RWPE1 (cell line): ENCODE results near the gene PRRX2.
"Not testable (repeated sequence)": the region's sequence is repeated elsewhere in the genome, so short reads cannot be mapped to it uniquely, and the experiment has no call there.

Experiments used
- CTCF ChIA-PET: fragments of 350-600 bp; sonication (Branson Sonifier 250); formaldehyde crosslinking; extraction: SDS; loops from one replicate; lab custom pipeline; 2021; lab: Yijun Ruan, JAX
- POLR2A ChIA-PET: fragments of 400-600 bp; formaldehyde crosslinking; extraction: SDS; loops from one replicate; lab custom pipeline; 2020; ENCODE audit warnings: antibody characterized with exemption; ENCODE audit not compliant: low non-redundant PET; lab: Yijun Ruan, JAX
- DNase-seq: peaks from one replicate; pipeline ENCODE4 v3.0.0; 2012; ENCODE audit warnings: low spot score
- H3K27ac ChIP-seq: fragments of 450-650 bp; 2 replicates; pipeline ENCODE4 v1.5.1; 2017
- TF ChIP-seq, protein P1 (sequence below): fragments of 450-650 bp; conservative IDR thresholded peaks from 2 replicates; pipeline ENCODE4 v1.5.1; 2017; ENCODE audit warnings: low read depth, mild to moderate bottlenecking

Gene PRRX2

DNA sequence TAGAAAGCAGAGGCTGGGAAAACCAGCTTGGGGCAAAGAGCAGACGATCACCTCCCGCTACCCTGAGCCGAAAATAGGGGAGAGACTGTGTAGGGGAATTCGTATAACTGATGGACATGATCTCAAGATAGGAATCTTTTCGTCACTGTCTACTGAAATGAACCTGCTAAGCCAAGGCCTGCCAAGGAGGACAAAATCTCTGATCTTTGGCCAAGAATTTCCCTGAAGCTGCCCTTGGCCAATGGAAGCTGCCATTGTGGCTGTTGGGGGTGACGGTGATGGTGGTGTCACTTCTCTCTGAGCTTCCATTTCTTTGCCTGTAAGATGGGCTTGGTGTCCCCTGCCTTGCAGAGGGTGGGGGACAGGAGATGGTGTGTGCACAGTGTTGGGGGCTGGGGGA lies 90.7 kb downstream of the PRRX2 start:
- POLR2A ChIA-PET: no interaction called here
- no peak for DNase-seq
- CTCF ChIA-PET: interaction anchor here (0.7 to 1.4 kb wide), 3 partner anchors 18 to 29 kb away, joined by 4 to 7 read pairs (median 4); no protein-coding TSS in a partner anchor
- H3K27ac ChIP-seq: no peak overlapping the region
- TF ChIP-seq, protein P1, sequence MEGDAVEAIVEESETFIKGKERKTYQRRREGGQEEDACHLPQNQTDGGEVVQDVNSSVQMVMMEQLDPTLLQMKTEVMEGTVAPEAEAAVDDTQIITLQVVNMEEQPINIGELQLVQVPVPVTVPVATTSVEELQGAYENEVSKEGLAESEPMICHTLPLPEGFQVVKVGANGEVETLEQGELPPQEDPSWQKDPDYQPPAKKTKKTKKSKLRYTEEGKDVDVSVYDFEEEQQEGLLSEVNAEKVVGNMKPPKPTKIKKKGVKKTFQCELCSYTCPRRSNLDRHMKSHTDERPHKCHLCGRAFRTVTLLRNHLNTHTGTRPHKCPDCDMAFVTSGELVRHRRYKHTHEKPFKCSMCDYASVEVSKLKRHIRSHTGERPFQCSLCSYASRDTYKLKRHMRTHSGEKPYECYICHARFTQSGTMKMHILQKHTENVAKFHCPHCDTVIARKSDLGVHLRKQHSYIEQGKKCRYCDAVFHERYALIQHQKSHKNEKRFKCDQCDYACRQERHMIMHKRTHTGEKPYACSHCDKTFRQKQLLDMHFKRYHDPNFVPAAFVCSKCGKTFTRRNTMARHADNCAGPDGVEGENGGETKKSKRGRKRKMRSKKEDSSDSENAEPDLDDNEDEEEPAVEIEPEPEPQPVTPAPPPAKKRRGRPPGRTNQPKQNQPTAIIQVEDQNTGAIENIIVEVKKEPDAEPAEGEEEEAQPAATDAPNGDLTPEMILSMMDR: no peak

DNA sequence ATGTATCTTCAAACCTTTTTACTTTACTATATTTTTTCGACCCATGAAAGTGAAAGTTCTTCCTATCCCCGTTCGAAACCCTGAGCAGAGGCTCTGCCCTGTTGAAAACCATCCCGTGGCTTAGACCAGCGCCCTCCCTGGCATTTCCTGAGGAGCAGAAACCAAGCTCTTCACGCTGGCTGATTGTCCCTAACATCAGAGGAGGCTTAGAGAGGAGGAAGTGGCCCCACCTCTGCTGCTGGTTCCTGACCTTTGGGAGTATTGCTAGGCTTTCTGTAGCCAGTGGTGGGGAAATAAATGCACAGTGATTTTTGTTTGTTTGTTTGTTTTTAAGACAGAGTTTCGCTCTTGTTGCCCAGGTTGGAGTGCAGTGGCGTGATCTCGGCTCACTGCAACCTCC lies 91.6 kb downstream of the PRRX2 start:
- no peak for DNase-seq
- ChIA-PET CTCF (interaction anchor here (1.0 to 1.4 kb wide), 2 partner anchors 20 to 33 kb away, joined by 3 to 4 read pairs; no protein-coding TSS in a partner anchor), POLR2A (interaction anchor here (0.7 kb wide), 1 partner anchor 10 kb away, joined by 4 read pairs; no protein-coding TSS in a partner anchor)
- TF ChIP-seq, protein P1: no peak
- H3K27ac ChIP-seq: peak overlapping the region; percentile 1; the same call in 1 of the 2 replicates

DNA sequence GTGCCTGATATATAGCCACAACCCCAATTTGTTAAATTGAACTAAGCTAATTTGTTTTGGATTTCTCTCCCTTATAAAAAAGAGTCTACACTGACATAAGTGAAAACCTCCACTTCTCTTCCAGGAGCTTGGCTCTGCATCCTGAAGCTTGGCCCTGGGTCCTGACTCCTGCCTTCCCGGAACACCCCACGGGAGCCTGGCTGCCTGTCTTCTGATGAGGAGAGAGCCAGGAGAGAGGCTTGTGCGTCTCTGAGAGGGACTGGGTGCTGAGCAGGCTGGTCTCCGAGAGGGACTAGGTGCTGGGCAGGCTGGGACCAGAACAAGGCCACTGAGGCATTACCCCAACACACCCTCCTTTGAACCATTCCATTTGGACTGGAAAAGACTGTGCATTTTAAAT lies 93.9 kb downstream of the PRRX2 start:
- POLR2A ChIA-PET: no interaction called here
- TF ChIP-seq, protein P1: no peak
- no peak overlapping the region for H3K27ac ChIP-seq
- no peak for DNase-seq
- CTCF ChIA-PET: interaction anchor here (1.4 to 1.5 kb wide), 2 partner anchors 21 to 33 kb away, joined by 4 to 5 read pairs; no protein-coding TSS in a partner anchor

DNA sequence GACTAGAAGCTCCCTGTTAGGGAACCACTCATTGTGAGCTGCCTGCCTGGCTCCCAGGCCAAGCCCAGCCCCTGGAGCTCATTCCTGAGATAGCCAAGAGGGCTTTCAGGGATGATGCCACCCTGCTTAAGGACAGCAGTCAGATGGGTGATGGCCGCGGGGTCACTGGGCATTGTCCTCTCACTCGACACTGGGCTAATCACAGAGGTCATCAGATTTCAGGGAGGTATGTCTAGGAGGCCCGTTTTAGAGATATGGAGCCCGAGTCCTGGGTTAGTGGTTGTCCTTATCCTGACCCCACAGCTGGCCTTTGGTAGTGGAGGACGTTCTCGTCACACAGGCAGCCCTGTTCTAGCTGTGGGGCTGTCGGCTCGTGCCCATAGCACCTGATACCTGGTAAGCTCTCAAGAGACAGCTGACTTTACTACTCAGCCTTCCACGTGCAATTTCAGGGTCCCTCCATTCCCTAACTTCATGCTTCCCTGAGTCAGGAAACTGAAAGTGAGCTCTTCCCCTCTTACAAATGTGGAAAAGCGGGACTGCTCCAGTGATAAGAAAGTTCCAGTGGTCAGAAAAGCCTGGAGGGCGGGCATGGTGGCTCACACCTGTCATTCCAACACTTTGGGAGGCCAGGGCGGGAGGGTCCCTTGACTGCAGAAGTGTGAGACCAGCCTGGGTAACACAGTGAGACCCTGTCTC lies 94.5 kb downstream of the PRRX2 start:
- POLR2A ChIA-PET: interaction anchor here (0.6 kb wide), 2 partner anchors 115 to 271 kb away, joined by 3 read pairs; no protein-coding TSS in a partner anchor
- H3K27ac ChIP-seq: no peak overlapping the region
- no peak for DNase-seq
- TF ChIP-seq, protein P1: no peak
- CTCF ChIA-PET: interaction anchor here (0.7 to 1.5 kb wide), 4 partner anchors 18 to 390 kb away, joined by 3 to 5 read pairs (median 4); no protein-coding TSS in a partner anchor

DNA sequence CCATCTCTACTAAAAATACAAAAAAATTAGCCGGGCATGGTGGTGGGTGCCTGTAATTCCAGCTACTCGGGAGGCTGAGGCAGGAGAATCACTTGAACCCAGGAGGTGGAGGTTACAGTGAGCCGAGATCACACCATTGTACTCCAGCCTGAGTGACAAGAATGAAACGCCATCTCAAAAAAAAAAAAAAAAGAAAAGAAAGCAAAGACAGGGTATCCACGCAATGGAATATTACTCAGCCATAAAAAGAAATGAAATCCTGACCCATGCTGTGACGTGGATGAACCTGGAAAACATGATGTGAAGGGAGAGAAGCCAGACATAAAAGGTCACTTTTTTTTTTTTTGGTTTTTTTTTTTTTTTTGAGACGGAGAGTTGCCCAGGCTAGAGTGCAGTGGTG lies 95.3 kb downstream of the PRRX2 start:
- POLR2A ChIA-PET, H3K27ac ChIP-seq, DNase-seq: not testable (repeated sequence)
- CTCF ChIA-PET: interaction anchor here (1.3 to 1.5 kb wide), 3 partner anchors 23 to 34 kb away, joined by 4 to 5 read pairs (median 4); no protein-coding TSS in a partner anchor

DNA sequence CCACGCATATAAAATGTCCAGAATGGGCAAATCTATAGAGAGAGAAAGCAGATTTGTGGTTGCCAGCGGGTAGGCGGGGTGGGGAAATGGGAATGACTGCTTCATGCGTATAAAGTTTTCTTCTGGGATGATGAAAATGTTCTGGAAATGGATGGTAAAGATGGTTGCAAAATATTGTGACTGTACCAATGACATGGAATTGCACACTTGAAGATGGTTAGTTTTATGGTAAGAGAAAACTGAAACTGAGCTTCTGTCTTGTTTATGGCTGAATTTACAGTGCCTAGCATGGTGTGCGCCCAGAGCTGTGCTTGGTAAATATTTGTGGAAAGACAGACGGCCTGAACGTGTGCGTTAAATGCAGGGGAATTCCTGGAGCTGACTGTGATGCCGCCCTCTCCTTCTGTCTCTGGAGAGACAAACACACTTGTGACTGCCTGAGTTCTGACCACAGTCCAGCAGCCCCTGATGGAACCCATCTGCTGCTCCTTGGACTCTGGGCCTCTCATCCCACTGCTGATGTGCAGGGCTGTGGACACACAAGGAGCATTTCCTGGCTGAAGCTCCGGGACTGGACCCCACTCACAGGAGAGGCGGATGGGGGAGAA lies 96.0 kb downstream of the PRRX2 start:
- TF ChIP-seq, protein P1: no peak
- POLR2A ChIA-PET: no interaction called here
- DNase-seq: no peak
- no peak overlapping the region for H3K27ac ChIP-seq
- CTCF ChIA-PET: interaction anchor here (0.6 to 1.3 kb wide), 2 partner anchors 20 to 23 kb away, joined by 3 to 4 read pairs; no protein-coding TSS in a partner anchor
